Body of pancreas (tissue), 4 donors: Measurements from ENCODE around the gene MAPK8. TPM values are rescaled to one million over a fixed set of nuclear protein-coding genes. Genes with fewer than 3 reads are reported as not detected.

Source experiments
- ATAC-seq: fragments of 150-250 bp; one replicate; pipeline ENCODE4 v1.9.1; 2016
- DNase-seq, 4 donors: peaks; one replicate each; pipeline ENCODE4 v3.0.0-alpha.2; 2019
- H3K27ac ChIP-seq, 4 donors: fragments of 200-600 bp; sonication (generic); 1 replicate in 3 of 4; 2 replicates in 1 of 4; pipeline versions ENCODE4 v1.5.1 to v1.6.1; 2016 to 2019; ENCODE audit warnings: mild to moderate bottlenecking in 1 of 4, mixed read lengths in 1 of 4, moderate library complexity in 1 of 4
- H3K27me3 ChIP-seq, 2 donors: fragments of 200-600 bp; sonication (generic); one replicate each; pipeline ENCODE4 v1.6.0; 2016; ENCODE audit warnings: mild to moderate bottlenecking in 1 of 2
- H3K36me3 ChIP-seq, 2 donors: fragments of 200-600 bp; sonication (generic); replicated peaks in 1 of 2; 2 replicates each; pipeline ENCODE4 v1.5.1; 2016; ENCODE audit warnings: low read depth in 2 of 2; ENCODE audit not compliant: insufficient read depth in 1 of 2
- H3K4me1 ChIP-seq: fragments of 200-600 bp; sonication (generic); one replicate; pipeline ENCODE4 v1.6.0; 2016
- H3K4me3 ChIP-seq, 2 donors: fragments of 200-600 bp; sonication (generic); 1 replicate in 1 of 2; 2 replicates in 1 of 2; pipeline ENCODE4 v1.5.1; 2016 to 2019
- H3K9me3 ChIP-seq, 3 donors: fragments of 200-600 bp; sonication (generic); 1 replicate in 2 of 3; 2 replicates in 1 of 3; pipeline ENCODE4 v1.5.1; 2016
- CTCF ChIP-seq, 7 experiments: fragments of 450-650 bp in 4 of 7; fragments of 200-600 bp in 3 of 7; sonication (generic) in 3 of 7; IDR thresholded peaks; one replicate each; pipeline ENCODE4 v1.5.1; 2016 to 2019; ENCODE audit warnings: antibody characterized with exemption in 7 of 7
- POLR2A ChIP-seq, 3 donors: fragments of 450-650 bp; IDR thresholded peaks; one replicate each; pipeline ENCODE4 v1.6.1; 2016; ENCODE audit warnings: antibody characterized with exemption in 3 of 3, mild to moderate bottlenecking in 2 of 3
- WGBS, 2 donors: methylation state at CpG; one replicate each; pipeline ENCODE4 v1.1.5; 2017; 5-methylcytosine and 5-hydroxymethylcytosine counted together
- intact Hi-C: fragments of 100-400 bp; cut with DNase I; formaldehyde crosslinking; loops from one replicate; pipeline ENCODE4 v1.15.1; 2023
- total RNA-seq, 2 donors: library from RNA; depleted of rRNA; stranded (reverse); fragments of >200 nt; gene quantifications; one replicate each; pipeline ENCODE4 v1.1.0, GENCODE V29; 2016

The MAPK8 gene
- total RNA-seq, 2 donors from 2014 or later, result 16.1 to 22.7 TPM

- Histone ChIP-seq H3K36me3 (no peaks in the 10 kb centered on the region), H3K27ac (no peak overlapping the region), H3K4me3 (no peak overlapping the region), H3K27me3 (no peaks in the 10 kb centered on the region), H3K4me1 (no peaks in the 10 kb centered on the region), H3K9me3 (no peaks in the 10 kb centered on the region)
- intact Hi-C loops, result no loop called here
- no peak for ATAC-seq
- WGBS, 2 donors, result 56 to 59% methylated on average over 3 of the region's 3 CpGs
- no peak for DNase-seq
- TF ChIP-seq POLR2A (IDR thresholded peaks at IDR 0.05) (no peak), CTCF (IDR thresholded peaks at IDR 0.05) (no peak)
Measured at GRCh38 chr10:48484911-48485310, 178.4 kb downstream of the MAPK8 start.

GRCh38 chr10:48485711-48486110 lies 179.2 kb downstream of the MAPK8 start:
- intact Hi-C loops, result no loop called here
- TF ChIP-seq CTCF (IDR thresholded peaks at IDR 0.05), result no peak
- no peak for TF ChIP-seq POLR2A (IDR thresholded peaks at IDR 0.05)
- H3K27ac ChIP-seq, result no peak overlapping the region
- no peak for DNase-seq
- H3K4me1 ChIP-seq, result no peaks in the 10 kb centered on the region
- no peaks in the 10 kb centered on the region for H3K9me3 ChIP-seq
- H3K27me3 ChIP-seq, result no peaks in the 10 kb centered on the region
- H3K36me3 ChIP-seq, result no peaks in the 10 kb centered on the region
- no peak for ATAC-seq
- H3K4me3 ChIP-seq, result no peak overlapping the region

GRCh38 chr10:48487244-48487643 lies 180.8 kb downstream of the MAPK8 start:
- no peaks in the 10 kb centered on the region for H3K27me3 ChIP-seq
- H3K9me3 ChIP-seq, result no peaks in the 10 kb centered on the region
- WGBS, 2 donors, result 86 to 93% methylated on average over 1 of the region's 1 CpG
- no peak overlapping the region for H3K27ac ChIP-seq
- no peaks in the 10 kb centered on the region for H3K36me3 ChIP-seq
- ATAC-seq (no peak), DNase-seq (no peak)
- no peaks in the 10 kb centered on the region for H3K4me1 ChIP-seq
- TF ChIP-seq CTCF (IDR thresholded peaks at IDR 0.05), result no peak
- TF ChIP-seq POLR2A (IDR thresholded peaks at IDR 0.05), result no peak
- H3K4me3 ChIP-seq, result no peak overlapping the region
- intact Hi-C loops, result no loop called here

Other genes starting within 250 kb of the MAPK8 start
- not detected for gene FRMPD2, start 32.0 kb upstream of the MAPK8 start, total RNA-seq